Measurements from ENCODE around the gene INF2. TPM values are rescaled to one million over a fixed set of nuclear protein-coding genes. Genes with fewer than 3 reads are reported as not detected.

Gene INF2
- total RNA-seq, 6 experiments from 2014 or later = 47.5 to 98.2 (median 71.4) TPM

- intact Hi-C loops (cut with DNase I) = no loop called here
- H3K4me1 ChIP-seq = peaks cover 0 to 50% (median 28%) of the 10 kb centered on the region in 4 donors
- peak in 1 of 3 donors; percentile 48 for DNase-seq
- H3K36me3 ChIP-seq = no peaks in the 10 kb centered on the region
- no peaks in the 10 kb centered on the region for H3K27me3 ChIP-seq
- no peak for TF ChIP-seq POLR2A (IDR thresholded peaks at IDR 0.05)
- TF ChIP-seq, protein P1, sequence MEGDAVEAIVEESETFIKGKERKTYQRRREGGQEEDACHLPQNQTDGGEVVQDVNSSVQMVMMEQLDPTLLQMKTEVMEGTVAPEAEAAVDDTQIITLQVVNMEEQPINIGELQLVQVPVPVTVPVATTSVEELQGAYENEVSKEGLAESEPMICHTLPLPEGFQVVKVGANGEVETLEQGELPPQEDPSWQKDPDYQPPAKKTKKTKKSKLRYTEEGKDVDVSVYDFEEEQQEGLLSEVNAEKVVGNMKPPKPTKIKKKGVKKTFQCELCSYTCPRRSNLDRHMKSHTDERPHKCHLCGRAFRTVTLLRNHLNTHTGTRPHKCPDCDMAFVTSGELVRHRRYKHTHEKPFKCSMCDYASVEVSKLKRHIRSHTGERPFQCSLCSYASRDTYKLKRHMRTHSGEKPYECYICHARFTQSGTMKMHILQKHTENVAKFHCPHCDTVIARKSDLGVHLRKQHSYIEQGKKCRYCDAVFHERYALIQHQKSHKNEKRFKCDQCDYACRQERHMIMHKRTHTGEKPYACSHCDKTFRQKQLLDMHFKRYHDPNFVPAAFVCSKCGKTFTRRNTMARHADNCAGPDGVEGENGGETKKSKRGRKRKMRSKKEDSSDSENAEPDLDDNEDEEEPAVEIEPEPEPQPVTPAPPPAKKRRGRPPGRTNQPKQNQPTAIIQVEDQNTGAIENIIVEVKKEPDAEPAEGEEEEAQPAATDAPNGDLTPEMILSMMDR (IDR thresholded peaks at IDR 0.05) = no peak
- H3K27ac ChIP-seq = peak overlapping the region; percentile 50 to 81 (median 72)
- 40% methylated on average over 1 of the region's 13 CpGs for WGBS (ENCODE audit: insufficient coverage, low coverage, low lambda C conversion rate, missing lambda C conversion rate)
- peak overlapping the region; percentile 29 to 53 (median 46) for H3K4me3 ChIP-seq
- ATAC-seq = no peak
- no peaks in the 10 kb centered on the region for H3K9me3 ChIP-seq
These were observed 11.1 kb upstream of the INF2 start for GRCh38 chr14:104678346-104678745.

DNA sequence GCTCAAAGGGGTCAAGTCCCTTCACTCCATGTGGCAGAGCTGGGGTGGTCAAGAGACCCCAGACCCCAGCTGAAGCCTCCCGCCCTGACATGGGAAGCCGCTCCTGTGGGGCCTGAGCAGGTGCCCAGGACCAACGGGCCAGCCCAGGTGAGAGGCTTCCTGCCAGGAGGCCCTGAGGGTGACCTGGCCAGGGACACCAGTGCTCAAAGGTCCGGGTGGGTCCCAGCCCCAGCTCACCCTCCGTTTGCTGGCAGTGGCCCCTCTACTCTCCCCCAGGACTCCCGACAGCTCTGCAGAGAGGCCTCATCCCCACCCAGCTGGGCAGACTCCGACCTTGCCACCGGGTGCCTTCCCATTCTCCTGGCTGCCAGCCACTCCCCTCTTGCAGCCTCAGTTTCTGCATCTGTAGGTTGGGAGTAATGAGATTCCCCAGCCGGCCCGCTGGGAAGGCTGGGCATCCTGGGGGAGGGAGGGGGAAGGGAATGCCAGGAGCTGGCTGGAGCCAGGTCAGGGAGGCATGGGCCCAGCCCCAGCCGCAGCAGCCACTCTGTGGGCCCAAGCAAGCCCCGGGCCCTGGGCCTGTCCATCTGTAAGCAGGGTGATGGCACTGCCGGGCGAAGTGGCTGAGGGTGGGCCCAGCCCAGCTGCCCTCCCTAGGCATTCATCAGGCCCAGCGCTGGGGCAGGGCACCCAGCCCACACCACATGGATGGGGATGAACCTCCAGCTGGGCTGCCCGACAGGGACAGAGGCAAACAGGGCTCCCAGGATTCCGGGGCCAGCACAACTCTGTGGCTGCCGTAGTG, 10.3 kb upstream of the INF2 start:
- Histone ChIP-seq H3K4me3 (no peak overlapping the region), H3K27me3 (no peaks in the 10 kb centered on the region), H3K9me3 (no peaks in the 10 kb centered on the region), H3K4me1 (peaks cover 0 to 50% (median 28%) of the 10 kb centered on the region in 4 donors), H3K27ac (peak overlapping the region in 2 of 3 donors; percentile 72 to 81), H3K36me3 (no peaks in the 10 kb centered on the region)
- no peak for TF ChIP-seq POLR2A (IDR thresholded peaks at IDR 0.05)
- TF ChIP-seq, protein P1 (IDR thresholded peaks at IDR 0.05) = no peak
- DNase-seq (peak in 2 of 3 donors; percentile 29 to 44), ATAC-seq (no peak)
- intact Hi-C loops (cut with DNase I) = no loop called here
- WGBS (ENCODE audit: insufficient coverage, low coverage, low lambda C conversion rate, missing lambda C conversion rate) = no CpG with 5 or more reads among the region's 18 CpGs

DNA sequence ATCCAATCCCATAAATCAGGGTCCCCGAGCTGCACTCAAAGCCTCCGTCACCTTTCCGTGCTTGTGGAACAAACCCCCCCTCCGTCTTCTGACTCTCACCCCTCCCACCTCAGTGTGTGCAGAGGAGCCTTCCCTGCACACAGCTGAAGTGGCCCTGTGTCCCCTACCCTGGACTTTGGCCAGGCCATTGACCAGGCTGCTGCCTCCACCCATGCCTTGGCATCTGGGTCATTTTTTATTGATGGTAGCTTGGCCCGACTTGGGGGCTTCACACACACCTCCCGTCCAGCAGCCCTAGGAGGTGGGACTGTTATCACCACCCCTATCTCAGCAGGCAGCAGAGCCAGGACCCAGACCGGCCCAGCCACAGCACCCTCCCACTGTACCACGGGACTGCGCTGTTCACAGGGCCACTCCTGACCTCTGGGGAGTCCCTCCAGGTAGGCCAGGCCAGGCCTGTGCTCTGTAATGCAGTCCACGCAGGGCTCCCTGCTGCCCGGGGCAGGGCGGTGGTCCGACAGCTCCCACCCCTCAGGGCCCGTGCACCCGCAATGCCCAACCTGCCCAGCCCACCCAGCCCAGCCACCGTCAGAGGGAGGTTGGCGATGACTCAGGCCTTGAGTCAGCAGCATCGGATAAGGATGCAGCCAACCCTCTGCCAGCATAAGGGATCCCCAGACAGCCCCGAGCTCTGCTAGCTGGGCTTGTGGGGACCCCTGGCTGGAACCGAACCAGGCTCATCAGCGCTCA, 9.2 kb upstream of the INF2 start:
- no peak overlapping the region for H3K4me3 ChIP-seq
- intact Hi-C loops (cut with DNase I) = no loop called here
- 53% methylated on average over 6 of the region's 21 CpGs for WGBS (ENCODE audit: insufficient coverage, low coverage, low lambda C conversion rate, missing lambda C conversion rate)
- peak; percentile 57 to 70 (median 68) for DNase-seq
- no peaks in the 10 kb centered on the region for H3K27me3 ChIP-seq
- H3K27ac ChIP-seq = peak overlapping the region; percentile 56 to 78 (median 65)
- peak in 2 of 4 donors; percentile 4 to 54 for ATAC-seq
- H3K36me3 ChIP-seq = no peaks in the 10 kb centered on the region
- H3K9me3 ChIP-seq = no peaks in the 10 kb centered on the region
- TF ChIP-seq POLR2A (IDR thresholded peaks at IDR 0.05) = no peak
- TF ChIP-seq, protein P1 (IDR thresholded peaks at IDR 0.05) = no peak
- peaks cover 0 to 50% (median 28%) of the 10 kb centered on the region in 4 donors for H3K4me1 ChIP-seq

DNA sequence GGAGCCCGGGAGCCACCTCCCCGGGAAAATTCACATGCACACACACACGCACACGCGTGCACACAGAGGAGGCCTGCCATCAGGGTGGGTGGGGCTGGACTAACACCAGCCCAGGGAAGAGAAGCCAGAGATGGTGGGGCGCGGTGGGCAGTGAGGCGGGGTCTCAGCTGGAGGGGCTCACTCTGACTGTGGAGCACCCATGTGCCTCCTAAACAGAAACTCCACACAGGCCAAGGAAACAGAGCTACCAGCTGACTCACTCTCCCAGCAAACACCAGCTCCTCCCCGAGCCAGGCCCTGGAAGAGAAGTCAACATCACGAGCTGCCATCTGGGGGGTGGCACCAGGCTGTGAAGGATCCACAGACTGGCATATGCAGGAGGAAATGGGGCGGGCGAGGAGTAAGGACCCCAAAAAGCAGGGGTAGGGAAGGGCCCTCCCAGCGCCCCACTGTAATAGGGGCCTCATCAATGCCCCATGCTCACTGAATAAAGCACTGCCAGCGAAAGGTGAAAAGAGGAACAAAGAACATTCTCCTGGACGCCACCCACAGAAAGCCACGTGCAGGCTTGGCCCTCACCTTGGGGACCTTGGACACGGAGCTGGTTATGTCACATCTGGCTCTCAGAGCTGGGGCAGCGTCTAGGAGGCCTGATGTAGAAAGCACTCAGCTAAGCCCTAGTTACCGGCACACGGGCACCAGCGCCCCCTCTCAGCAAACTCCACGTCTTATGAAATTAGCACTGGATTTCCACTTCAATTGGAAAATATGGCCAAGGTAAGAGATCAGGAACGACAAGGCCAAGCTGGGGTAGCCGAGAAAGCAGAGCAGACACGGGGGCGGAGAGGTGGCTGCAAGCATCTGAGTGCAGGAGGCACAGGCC, 8.4 kb upstream of the INF2 start:
- Histone ChIP-seq H3K27ac (peak overlapping the region; percentile 56 to 78 (median 65)), H3K36me3 (no peaks in the 10 kb centered on the region), H3K27me3 (no peaks in the 10 kb centered on the region), H3K4me3 (no peak overlapping the region), H3K4me1 (peaks cover 0 to 50% (median 28%) of the 10 kb centered on the region in 4 donors), H3K9me3 (no peaks in the 10 kb centered on the region)
- TF ChIP-seq, protein P1 (IDR thresholded peaks at IDR 0.05) = peak in 1 of 4 donors; percentile 43
- TF ChIP-seq POLR2A (IDR thresholded peaks at IDR 0.05) = no peak
- ATAC-seq = peak; percentile 68 to 77 (median 70)
- WGBS (ENCODE audit: insufficient coverage, low coverage, low lambda C conversion rate, missing lambda C conversion rate) = 30% methylated on average over 14 of the region's 26 CpGs
- peak; percentile 80 to 91 (median 89) for DNase-seq
- intact Hi-C loops (cut with DNase I) = no loop called here

Data from right lobe of liver (tissue), 6 donors.